Gastroesophageal sphincter (tissue), 3 donors: Measurements from ENCODE around the gene SERGEF.

Experiments
- POLR2A ChIP-seq, 2 donors: fragments of 450-650 bp; IDR thresholded peaks; one replicate each; pipeline ENCODE4 v1.6.1; 2017; ENCODE audit warnings: antibody characterized with exemption in 2 of 2, mild to moderate bottlenecking in 2 of 2, moderate library complexity in 1 of 2
- TF ChIP-seq, protein P1 (sequence below), 4 experiments: fragments of 200-600 bp in 2 of 4; fragments of 450-650 bp in 2 of 4; sonication (generic) in 1 of 4; IDR thresholded peaks; one replicate each; pipeline ENCODE4 v1.5.1; 2017 to 2019; ENCODE audit warnings: antibody characterized with exemption in 4 of 4, mild to moderate bottlenecking in 2 of 4, moderate library complexity in 2 of 4

DNA sequence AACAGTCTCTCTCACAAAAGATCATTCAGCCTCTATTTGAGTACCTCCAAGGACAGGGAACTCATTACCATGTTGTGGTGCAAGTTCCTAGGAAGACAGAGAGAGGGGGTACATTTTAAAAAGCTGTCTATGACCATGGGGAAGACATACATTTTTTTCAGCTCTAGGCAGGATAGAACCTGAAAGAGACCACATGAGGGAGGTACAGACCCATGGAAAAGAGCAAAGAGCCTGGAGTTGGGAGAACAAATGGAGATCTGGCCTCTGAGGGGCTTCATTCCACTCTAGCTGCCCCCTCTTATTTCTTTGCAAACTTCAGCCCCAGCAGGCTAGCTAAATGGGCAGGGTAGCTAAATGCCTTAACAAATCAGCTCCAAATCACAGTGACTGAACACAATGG is 241.9 kb downstream of the SERGEF start:
- TF ChIP-seq, protein P1, sequence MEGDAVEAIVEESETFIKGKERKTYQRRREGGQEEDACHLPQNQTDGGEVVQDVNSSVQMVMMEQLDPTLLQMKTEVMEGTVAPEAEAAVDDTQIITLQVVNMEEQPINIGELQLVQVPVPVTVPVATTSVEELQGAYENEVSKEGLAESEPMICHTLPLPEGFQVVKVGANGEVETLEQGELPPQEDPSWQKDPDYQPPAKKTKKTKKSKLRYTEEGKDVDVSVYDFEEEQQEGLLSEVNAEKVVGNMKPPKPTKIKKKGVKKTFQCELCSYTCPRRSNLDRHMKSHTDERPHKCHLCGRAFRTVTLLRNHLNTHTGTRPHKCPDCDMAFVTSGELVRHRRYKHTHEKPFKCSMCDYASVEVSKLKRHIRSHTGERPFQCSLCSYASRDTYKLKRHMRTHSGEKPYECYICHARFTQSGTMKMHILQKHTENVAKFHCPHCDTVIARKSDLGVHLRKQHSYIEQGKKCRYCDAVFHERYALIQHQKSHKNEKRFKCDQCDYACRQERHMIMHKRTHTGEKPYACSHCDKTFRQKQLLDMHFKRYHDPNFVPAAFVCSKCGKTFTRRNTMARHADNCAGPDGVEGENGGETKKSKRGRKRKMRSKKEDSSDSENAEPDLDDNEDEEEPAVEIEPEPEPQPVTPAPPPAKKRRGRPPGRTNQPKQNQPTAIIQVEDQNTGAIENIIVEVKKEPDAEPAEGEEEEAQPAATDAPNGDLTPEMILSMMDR (IDR thresholded peaks at IDR 0.05): no peak
- TF ChIP-seq POLR2A (IDR thresholded peaks at IDR 0.05): no peak
